ENCODE measurements around the gene CASTOR1.

- no peak for TF ChIP-seq CTCF (conservative IDR thresholded peaks at IDR 0.05)
- TF ChIP-seq EZH2 (IDR thresholded peaks at IDR 0.05; ENCODE audit: low read depth): no peak
Measured at GRCh38 chr22:30238136-30238535, 51.2 kb downstream of the CASTOR1 start.

All from PC-9 (cell line).